Right lobe of liver (tissue), 4 donors: ENCODE measurements around the gene APBB2.

ENCODE experiments used
- CTCF ChIP-seq, 4 donors: fragments of 200-600 bp in 3 of 4; fragments of 450-650 bp in 1 of 4; IDR thresholded peaks; one replicate each; pipeline versions ENCODE4 v1.5.1 to v1.8.0; 2016 to 2022; ENCODE audit warnings: antibody characterized with exemption in 4 of 4, mild to moderate bottlenecking in 2 of 4
- POLR2A ChIP-seq: fragments of 450-650 bp; IDR thresholded peaks from one replicate; pipeline ENCODE4 v1.6.1; 2017; ENCODE audit warnings: antibody characterized with exemption, mild to moderate bottlenecking
- donor health status: DM: no; HTN: no; CAD: no.
- donor health status: DM: no; HTN: no; CAD: no.
- donor health status: DM: no; HTN: yes; CAD: no.

GRCh38 chr4:41205130-41205529, 9.2 kb downstream of the APBB2 start:
- TF ChIP-seq POLR2A: no peak
- no peak for TF ChIP-seq CTCF (IDR thresholded peaks at IDR 0.05)
